Gastroesophageal sphincter (tissue), 3 donors: ENCODE data around the gene PAPPA.

Experiments
- EP300 ChIP-seq: sonication (generic); formaldehyde crosslinking; IDR thresholded peaks from one replicate; pipeline ENCODE4 v1.6.1; 2017; ENCODE audit warnings: antibody characterized with exemption, mild to moderate bottlenecking
- POLR2A ChIP-seq, 2 donors: fragments of 450-650 bp; IDR thresholded peaks; one replicate each; pipeline ENCODE4 v1.6.1; 2017; ENCODE audit warnings: antibody characterized with exemption in 2 of 2, mild to moderate bottlenecking in 2 of 2, moderate library complexity in 1 of 2
- POLR2AphosphoS5 ChIP-seq: sonication (generic); formaldehyde crosslinking; IDR thresholded peaks from one replicate; pipeline ENCODE4 v1.6.1; 2017; ENCODE audit warnings: antibody characterized with exemption
- TF ChIP-seq, protein P1 (sequence below), 4 experiments: fragments of 200-600 bp in 2 of 4; fragments of 450-650 bp in 2 of 4; sonication (generic) in 1 of 4; IDR thresholded peaks; one replicate each; pipeline ENCODE4 v1.5.1; 2017 to 2019; ENCODE audit warnings: antibody characterized with exemption in 4 of 4, mild to moderate bottlenecking in 2 of 4, moderate library complexity in 2 of 4

DNA sequence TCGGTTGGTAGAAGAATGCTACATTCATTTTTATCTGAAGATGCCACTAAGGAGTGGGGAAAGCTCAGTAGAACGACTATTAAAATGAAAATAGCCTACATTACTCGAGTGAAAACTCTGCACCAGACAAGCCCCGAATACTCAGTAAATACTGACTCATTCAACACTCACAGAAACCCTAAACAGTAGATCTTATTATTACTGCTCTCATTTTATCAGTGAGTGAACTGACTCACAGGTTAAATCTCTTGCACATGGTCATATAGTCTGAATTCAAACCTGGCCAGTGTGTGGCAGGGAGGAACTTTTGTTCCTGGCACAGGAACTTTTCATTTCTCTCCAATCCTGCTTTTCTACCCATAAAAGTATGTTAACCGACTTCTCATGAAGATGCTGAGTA lies 9.6 kb upstream of the PAPPA start:
- TF ChIP-seq, protein P1, sequence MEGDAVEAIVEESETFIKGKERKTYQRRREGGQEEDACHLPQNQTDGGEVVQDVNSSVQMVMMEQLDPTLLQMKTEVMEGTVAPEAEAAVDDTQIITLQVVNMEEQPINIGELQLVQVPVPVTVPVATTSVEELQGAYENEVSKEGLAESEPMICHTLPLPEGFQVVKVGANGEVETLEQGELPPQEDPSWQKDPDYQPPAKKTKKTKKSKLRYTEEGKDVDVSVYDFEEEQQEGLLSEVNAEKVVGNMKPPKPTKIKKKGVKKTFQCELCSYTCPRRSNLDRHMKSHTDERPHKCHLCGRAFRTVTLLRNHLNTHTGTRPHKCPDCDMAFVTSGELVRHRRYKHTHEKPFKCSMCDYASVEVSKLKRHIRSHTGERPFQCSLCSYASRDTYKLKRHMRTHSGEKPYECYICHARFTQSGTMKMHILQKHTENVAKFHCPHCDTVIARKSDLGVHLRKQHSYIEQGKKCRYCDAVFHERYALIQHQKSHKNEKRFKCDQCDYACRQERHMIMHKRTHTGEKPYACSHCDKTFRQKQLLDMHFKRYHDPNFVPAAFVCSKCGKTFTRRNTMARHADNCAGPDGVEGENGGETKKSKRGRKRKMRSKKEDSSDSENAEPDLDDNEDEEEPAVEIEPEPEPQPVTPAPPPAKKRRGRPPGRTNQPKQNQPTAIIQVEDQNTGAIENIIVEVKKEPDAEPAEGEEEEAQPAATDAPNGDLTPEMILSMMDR (IDR thresholded peaks at IDR 0.05) = no peak
- TF ChIP-seq POLR2A (IDR thresholded peaks at IDR 0.05) (no peak), POLR2AphosphoS5 (no peak), EP300 (no peak)
